ENCODE measurements around the gene PKP2. TPM values are rescaled to one million over a fixed set of nuclear protein-coding genes. Genes with fewer than 3 reads are reported as not detected.

The PKP2 gene
- total and polyA plus RNA-seq, 2 experiments from 2014 or later, result 363 to 376 TPM

DNA sequence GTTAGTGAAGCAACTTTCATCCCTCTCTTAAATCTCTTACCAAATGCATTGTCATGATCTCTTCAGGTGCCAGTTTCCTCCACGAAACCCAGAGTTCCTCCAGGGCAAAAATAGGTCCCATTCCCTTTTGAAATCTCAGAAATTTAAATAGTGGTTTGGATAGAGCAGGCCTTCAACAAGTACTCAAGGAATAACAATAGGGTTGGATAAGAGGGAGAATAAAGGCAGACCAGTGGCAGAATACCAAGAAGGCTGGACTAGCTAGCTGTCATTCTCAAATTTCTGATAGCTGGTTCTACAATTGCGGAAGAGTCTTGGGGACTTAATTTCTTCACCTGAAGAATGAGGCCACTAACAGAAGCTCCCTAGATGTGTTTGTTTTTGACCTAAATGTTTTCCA, 62.5 kb downstream of the PKP2 start:
- H3K4me1 ChIP-seq (ENCODE audit: low read depth), result peaks cover 44% of the 10 kb centered on the region
- H3K27ac ChIP-seq, result peak overlapping the region; percentile 98
- no peaks in the 10 kb centered on the region for H3K27me3 ChIP-seq
- TF ChIP-seq, protein P1, sequence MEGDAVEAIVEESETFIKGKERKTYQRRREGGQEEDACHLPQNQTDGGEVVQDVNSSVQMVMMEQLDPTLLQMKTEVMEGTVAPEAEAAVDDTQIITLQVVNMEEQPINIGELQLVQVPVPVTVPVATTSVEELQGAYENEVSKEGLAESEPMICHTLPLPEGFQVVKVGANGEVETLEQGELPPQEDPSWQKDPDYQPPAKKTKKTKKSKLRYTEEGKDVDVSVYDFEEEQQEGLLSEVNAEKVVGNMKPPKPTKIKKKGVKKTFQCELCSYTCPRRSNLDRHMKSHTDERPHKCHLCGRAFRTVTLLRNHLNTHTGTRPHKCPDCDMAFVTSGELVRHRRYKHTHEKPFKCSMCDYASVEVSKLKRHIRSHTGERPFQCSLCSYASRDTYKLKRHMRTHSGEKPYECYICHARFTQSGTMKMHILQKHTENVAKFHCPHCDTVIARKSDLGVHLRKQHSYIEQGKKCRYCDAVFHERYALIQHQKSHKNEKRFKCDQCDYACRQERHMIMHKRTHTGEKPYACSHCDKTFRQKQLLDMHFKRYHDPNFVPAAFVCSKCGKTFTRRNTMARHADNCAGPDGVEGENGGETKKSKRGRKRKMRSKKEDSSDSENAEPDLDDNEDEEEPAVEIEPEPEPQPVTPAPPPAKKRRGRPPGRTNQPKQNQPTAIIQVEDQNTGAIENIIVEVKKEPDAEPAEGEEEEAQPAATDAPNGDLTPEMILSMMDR (IDR thresholded peaks at IDR 0.05; ENCODE audit: low read depth, low read length), result no peak
- no peaks in the 10 kb centered on the region for H3K9me3 ChIP-seq (ENCODE audit: low read depth)
- no peak for DNase-seq (ENCODE audit: low read depth in 1 of 2, low spot score in 1 of 2)
- H3K36me3 ChIP-seq, result peaks cover 77% of the 10 kb centered on the region
- no peak overlapping the region for H3K4me3 ChIP-seq

DNA sequence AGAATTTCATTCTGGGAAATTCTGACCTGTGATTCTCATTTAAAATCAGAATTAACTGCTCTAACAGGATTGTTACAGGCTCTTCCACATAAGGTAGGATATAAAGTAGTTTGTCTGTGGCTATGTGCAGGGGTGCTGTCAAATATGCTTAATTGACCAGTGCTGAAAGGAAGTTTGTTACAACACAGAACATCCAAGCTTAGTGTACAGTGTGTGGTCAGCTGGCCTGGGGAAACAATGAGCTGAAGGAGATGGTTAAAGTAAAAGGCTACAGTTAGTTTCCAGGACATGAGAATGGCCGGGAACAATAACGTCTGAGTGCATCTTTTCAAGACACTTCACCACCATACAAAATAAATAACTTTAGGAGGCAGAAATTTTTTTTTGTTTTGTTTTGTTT, 68.0 kb downstream of the PKP2 start:
- peaks cover 42% of the 10 kb centered on the region for H3K36me3 ChIP-seq
- H3K9me3 ChIP-seq (ENCODE audit: low read depth), result no peaks in the 10 kb centered on the region
- H3K27me3 ChIP-seq, result no peaks in the 10 kb centered on the region
- TF ChIP-seq, protein P1 (IDR thresholded peaks at IDR 0.05; ENCODE audit: low read depth, low read length), result no peak
- peak overlapping the region; percentile 98 for H3K27ac ChIP-seq
- H3K4me3 ChIP-seq, result no peak overlapping the region
- peaks cover 61% of the 10 kb centered on the region for H3K4me1 ChIP-seq (ENCODE audit: low read depth)
- peak; percentile 22 to 65 for DNase-seq (ENCODE audit: low read depth in 1 of 2, low spot score in 1 of 2)

- Histone ChIP-seq H3K9me3 (ENCODE audit: low read depth) (no peaks in the 10 kb centered on the region), H3K4me1 (ENCODE audit: low read depth) (peaks cover 60% of the 10 kb centered on the region), H3K36me3 (peaks cover 43% of the 10 kb centered on the region), H3K27ac (peak overlapping the region; percentile 98), H3K4me3 (no peak overlapping the region), H3K27me3 (no peaks in the 10 kb centered on the region)
- DNase-seq (ENCODE audit: low read depth in 1 of 2, low spot score in 1 of 2), result no peak
- TF ChIP-seq, protein P1 (IDR thresholded peaks at IDR 0.05; ENCODE audit: low read depth, low read length), result no peak
These were observed 68.5 kb downstream of the PKP2 start for GRCh38 chr12:32828120-32828519.

DNA sequence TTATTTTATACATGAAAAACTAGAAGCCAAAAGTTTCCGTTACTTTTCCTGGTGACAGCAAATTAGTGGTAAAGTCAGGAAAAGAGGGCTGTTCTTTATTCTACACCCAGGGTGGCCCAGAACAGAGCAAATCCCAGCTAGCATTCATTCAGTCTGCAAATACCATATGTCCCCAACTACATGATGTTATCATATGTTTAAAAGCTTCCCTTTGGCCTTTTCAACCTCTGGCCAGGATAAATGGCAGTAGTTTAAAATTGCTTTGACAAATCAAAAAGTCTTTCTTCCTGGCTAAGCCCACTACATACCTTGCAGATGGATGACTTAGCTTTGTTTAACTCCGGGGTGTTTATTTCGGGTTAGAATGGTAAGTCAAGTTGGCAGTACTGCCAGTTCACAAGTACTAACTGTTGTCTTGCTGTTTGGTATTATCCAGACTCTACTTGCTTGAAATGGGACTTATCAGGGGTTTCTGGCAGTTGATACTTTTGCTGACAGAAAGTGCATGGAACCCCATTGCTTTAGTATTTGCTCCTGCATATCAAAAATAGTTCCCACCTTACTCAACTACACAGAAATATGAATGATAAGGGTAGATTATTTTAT, 69.7 kb downstream of the PKP2 start:
- Histone ChIP-seq H3K27me3 (no peaks in the 10 kb centered on the region), H3K4me1 (ENCODE audit: low read depth) (peaks cover 72% of the 10 kb centered on the region), H3K4me3 (no peak overlapping the region), H3K9me3 (ENCODE audit: low read depth) (no peaks in the 10 kb centered on the region), H3K27ac (peak overlapping the region; percentile 98), H3K36me3 (peaks cover 43% of the 10 kb centered on the region)
- TF ChIP-seq, protein P1 (IDR thresholded peaks at IDR 0.05; ENCODE audit: low read depth, low read length), result no peak
- peak in 1 of 2 donors; percentile 65 for DNase-seq (ENCODE audit: low read depth in 1 of 2, low spot score in 1 of 2)

- DNase-seq (ENCODE audit: low read depth in 1 of 2, low spot score in 1 of 2), result no peak
- no peak overlapping the region for H3K4me3 ChIP-seq
- peak overlapping the region; percentile 98 for H3K27ac ChIP-seq
- no peaks in the 10 kb centered on the region for H3K9me3 ChIP-seq (ENCODE audit: low read depth)
- peaks cover 45% of the 10 kb centered on the region for H3K36me3 ChIP-seq
- H3K27me3 ChIP-seq, result no peaks in the 10 kb centered on the region
- peaks cover 79% of the 10 kb centered on the region for H3K4me1 ChIP-seq (ENCODE audit: low read depth)
- TF ChIP-seq, protein P1 (IDR thresholded peaks at IDR 0.05; ENCODE audit: low read depth, low read length), result no peak
These were observed 72.0 kb downstream of the PKP2 start for GRCh38 chr12:32824596-32824995.

Measured in cardiac muscle cell (in vitro differentiated cells and primary cell).